Endodermal cell (in vitro differentiated cells): Measurements from ENCODE around the gene RSBN1L. TPM values are rescaled to one million over a fixed set of nuclear protein-coding genes. Genes with fewer than 3 reads are reported as not detected.
A peak's percentile ranks its signal among the peaks of the same experiment; 100 is the strongest.

Experiments used
- DNase-seq: peaks from one replicate; pipeline ENCODE4 v3.0.0-alpha.2; 2017
- H3K27ac ChIP-seq: 2 replicates; pipeline ENCODE4 v1.5.1; 2013; ENCODE audit warnings: mild to moderate bottlenecking, low read depth, low read length, moderate library complexity
- H3K27me3 ChIP-seq: 2 replicates; pipeline ENCODE4 v1.6.1; 2013; ENCODE audit warnings: mild to moderate bottlenecking, low read length, moderate library complexity; ENCODE audit not compliant: insufficient read depth, control insufficient read depth, poor library complexity, severe bottlenecking
- H3K36me3 ChIP-seq: 2 replicates; pipeline ENCODE4 v1.7.0; 2013; ENCODE audit warnings: mild to moderate bottlenecking, low read length, moderate library complexity; ENCODE audit not compliant: control insufficient read depth, insufficient read depth
- H3K4me1 ChIP-seq: one replicate; pipeline ENCODE4 v1.7.0; 2013; ENCODE audit warnings: low read length; ENCODE audit not compliant: control insufficient read depth, insufficient read depth
- H3K4me3 ChIP-seq: 2 replicates; pipeline ENCODE4 v1.5.1; 2013; ENCODE audit warnings: mild to moderate bottlenecking, low read length, moderate library complexity
- H3K9ac ChIP-seq: 2 replicates; pipeline ENCODE4 v1.6.1; 2013; ENCODE audit warnings: mild to moderate bottlenecking, low read length, moderate library complexity; ENCODE audit not compliant: poor library complexity, severe bottlenecking; ENCODE audit errors: extremely low read depth
- H3K9me3 ChIP-seq: 2 replicates; pipeline ENCODE4 v1.6.1; 2013; ENCODE audit warnings: mild to moderate bottlenecking, low read length, moderate library complexity; ENCODE audit not compliant: control insufficient read depth
- H3K27ac Mint-ChIP-seq: 2 replicates; pipeline ENCODE4 v1.8.0; 2020; ENCODE audit warnings: mixed read lengths
- H3K27me3 Mint-ChIP-seq: 2 replicates; pipeline ENCODE4 v1.8.0; 2021; ENCODE audit warnings: mild to moderate bottlenecking, mixed read lengths; ENCODE audit not compliant: insufficient read depth
- H3K36me3 Mint-ChIP-seq: 2 replicates; pipeline ENCODE4 v1.8.0; 2020; ENCODE audit warnings: low read depth, mixed read lengths
- H3K4me1 Mint-ChIP-seq: 2 replicates; pipeline ENCODE4 v1.8.0; 2020; ENCODE audit warnings: mixed read lengths
- H3K4me3 Mint-ChIP-seq: 2 replicates; pipeline ENCODE4 v1.8.0; 2020; ENCODE audit warnings: mild to moderate bottlenecking, moderate library complexity, mixed read lengths
- H3K9me3 Mint-ChIP-seq: 2 replicates; pipeline ENCODE4 v1.8.0; 2020; ENCODE audit warnings: mild to moderate bottlenecking, mixed read lengths
- WGBS, 2 experiments: methylation state at CpG; one replicate each; pipeline versions ENCODE4 v1.1.5 to v1.1.7; 2013; ENCODE audit warnings: missing lambda C conversion rate in 2 of 2, mixed read lengths in 1 of 2; ENCODE audit not compliant: insufficient coverage in 1 of 2, insufficient read length in 1 of 2; 5-methylcytosine and 5-hydroxymethylcytosine counted together
- total RNA-seq, 2 donors: library from RNA; stranded (reverse); fragmentation: NEBNext Ultra II Directional in 1 of 2; extraction: Animal tissue kit (Norgen Biotek cat#: 25700) in 1 of 2; gene quantifications; 2 replicates in 1 of 2; 3 replicates in 1 of 2; pipeline ENCODE4 v1.2.1, GENCODE V29; 2021
- TF ChIP-seq, protein P1 (sequence below): fragments of 200-600 bp; sonication (generic); conservative IDR thresholded peaks from 2 replicates; pipeline ENCODE4 v1.5.0; 2021; ENCODE audit warnings: antibody characterized with exemption, mild to moderate bottlenecking

RSBN1L gene
- total RNA-seq, 2 donors from 2014 or later = 17.6 to 19.9 TPM

DNA sequence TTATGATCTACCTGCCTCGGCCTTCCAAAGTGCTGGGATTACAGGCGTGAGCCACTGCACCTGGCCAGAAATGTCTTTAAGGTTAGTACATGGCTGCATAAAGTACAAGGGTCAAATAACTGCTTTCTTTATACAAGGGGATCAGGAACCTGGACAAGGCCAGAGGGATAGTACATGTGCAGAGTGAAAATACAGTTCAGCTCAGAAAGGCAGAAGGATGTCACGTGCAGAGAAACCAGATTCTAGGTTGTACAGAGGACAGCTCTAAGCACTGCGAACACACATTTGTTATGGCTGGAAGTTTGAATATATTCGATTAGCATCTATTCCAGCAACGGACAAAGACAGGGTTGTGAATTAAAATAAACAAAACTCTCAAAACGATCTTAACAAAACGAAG, 6.0 kb upstream of the RSBN1L start:
- Mint-ChIP-seq H3K27ac (no peak overlapping the region), H3K36me3 (peaks cover 36% of the 10 kb centered on the region), H3K27me3 (no peaks in the 10 kb centered on the region), H3K4me1 (peaks cover 39% of the 10 kb centered on the region), H3K9me3 (no peaks in the 10 kb centered on the region), H3K4me3 (no peak overlapping the region)
- WGBS, 2 experiments = 94 to 96% methylated on average over 8 of the region's 8 CpGs
- Histone ChIP-seq H3K4me1 (peaks cover 7% of the 10 kb centered on the region), H3K27ac (no peak overlapping the region), H3K27me3 (no peaks in the 10 kb centered on the region), H3K9ac (no peak overlapping the region), H3K36me3 (peaks cover 10% of the 10 kb centered on the region), H3K4me3 (no peak overlapping the region), H3K9me3 (no peaks in the 10 kb centered on the region)
- TF ChIP-seq, protein P1, sequence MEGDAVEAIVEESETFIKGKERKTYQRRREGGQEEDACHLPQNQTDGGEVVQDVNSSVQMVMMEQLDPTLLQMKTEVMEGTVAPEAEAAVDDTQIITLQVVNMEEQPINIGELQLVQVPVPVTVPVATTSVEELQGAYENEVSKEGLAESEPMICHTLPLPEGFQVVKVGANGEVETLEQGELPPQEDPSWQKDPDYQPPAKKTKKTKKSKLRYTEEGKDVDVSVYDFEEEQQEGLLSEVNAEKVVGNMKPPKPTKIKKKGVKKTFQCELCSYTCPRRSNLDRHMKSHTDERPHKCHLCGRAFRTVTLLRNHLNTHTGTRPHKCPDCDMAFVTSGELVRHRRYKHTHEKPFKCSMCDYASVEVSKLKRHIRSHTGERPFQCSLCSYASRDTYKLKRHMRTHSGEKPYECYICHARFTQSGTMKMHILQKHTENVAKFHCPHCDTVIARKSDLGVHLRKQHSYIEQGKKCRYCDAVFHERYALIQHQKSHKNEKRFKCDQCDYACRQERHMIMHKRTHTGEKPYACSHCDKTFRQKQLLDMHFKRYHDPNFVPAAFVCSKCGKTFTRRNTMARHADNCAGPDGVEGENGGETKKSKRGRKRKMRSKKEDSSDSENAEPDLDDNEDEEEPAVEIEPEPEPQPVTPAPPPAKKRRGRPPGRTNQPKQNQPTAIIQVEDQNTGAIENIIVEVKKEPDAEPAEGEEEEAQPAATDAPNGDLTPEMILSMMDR = no peak
- DNase-seq = no peak

DNA sequence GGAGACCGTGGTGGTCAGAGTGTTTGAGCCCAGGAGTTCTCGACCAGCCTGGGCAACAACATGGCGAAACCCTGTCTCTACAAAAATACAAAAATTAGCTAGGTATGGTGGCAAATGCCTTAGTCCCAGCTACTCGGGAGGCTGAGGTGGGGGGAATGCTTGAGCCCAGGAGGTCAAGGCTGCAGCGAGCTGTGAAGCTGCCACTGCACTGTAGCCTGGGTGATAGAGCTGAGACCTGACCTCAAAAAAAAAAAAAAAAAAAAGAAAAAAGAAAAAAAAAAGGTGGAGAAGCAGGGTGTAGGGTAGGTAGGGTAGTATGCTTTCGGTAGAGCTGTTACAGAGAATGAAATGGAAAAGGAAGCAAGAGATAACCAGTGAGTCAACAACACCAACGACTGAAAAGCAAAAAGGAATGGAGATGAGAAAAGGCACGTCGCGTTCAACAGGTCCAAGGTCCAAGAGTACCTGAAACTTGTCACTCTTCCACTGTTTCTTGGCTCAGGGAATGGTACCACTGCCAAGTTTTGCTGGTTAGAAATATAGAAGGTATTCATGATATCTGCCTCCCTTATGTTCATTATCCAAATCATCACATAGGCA, 4.3 kb upstream of the RSBN1L start:
- Histone ChIP-seq H3K4me3 (peak overlapping the region; percentile 64), H3K27me3 (no peaks in the 10 kb centered on the region), H3K36me3 (peaks cover 10% of the 10 kb centered on the region), H3K4me1 (no peaks in the 10 kb centered on the region), H3K9ac (no peak overlapping the region), H3K9me3 (no peaks in the 10 kb centered on the region), H3K27ac (no peak overlapping the region)
- DNase-seq = no peak
- no peaks in the 10 kb centered on the region for H3K9me3 Mint-ChIP-seq
- peak overlapping the region; percentile 19 for H3K27ac Mint-ChIP-seq
- peaks cover 26% of the 10 kb centered on the region for H3K4me1 Mint-ChIP-seq
- no peak overlapping the region for H3K4me3 Mint-ChIP-seq
- 87 to 90% methylated on average over 9 to 10 of the region's 10 CpGs for WGBS, 2 experiments
- TF ChIP-seq, protein P1 = no peak
- H3K36me3 Mint-ChIP-seq = peaks cover 36% of the 10 kb centered on the region
- no peaks in the 10 kb centered on the region for H3K27me3 Mint-ChIP-seq

DNA sequence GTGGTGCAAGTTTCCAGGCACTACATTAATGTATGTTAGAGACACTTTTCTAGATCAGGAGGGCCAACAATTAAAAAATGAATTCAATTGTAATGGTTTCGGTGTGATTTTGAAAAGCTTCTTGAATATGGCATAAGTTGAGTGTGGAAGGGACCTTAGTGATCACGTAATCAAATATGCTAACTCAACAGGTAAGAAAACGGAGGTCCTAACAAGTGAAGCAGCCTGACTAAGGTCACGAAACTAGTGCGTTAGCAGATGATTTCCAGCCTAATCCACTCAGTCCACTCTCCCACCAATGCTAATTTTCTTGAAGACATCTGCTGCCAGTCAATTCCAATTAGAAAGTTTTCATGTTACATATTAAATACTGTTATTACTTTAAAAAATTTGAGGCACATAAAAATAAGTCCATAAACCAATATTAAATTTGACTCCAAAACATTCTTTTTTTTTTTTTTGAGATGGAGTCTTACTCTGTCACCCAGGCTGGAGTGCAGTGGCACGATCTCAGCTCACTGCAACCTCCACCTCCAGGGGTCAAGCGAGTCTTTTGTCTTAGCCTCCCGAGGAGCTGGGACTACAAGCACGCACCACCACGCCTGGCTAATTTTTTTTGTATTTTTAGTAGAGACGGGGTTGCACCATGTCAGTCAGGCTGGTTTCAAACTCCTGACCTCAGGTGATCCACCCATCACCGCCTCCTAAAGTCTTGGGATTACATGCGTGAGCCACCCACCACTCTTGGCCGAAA, 2.3 kb upstream of the RSBN1L start:
- no peak overlapping the region for H3K9ac ChIP-seq
- H3K4me3 ChIP-seq = peak overlapping the region; percentile 78
- H3K27ac Mint-ChIP-seq = no peak overlapping the region
- H3K4me3 Mint-ChIP-seq = peak overlapping the region; percentile 98
- peaks cover 28% of the 10 kb centered on the region for H3K36me3 Mint-ChIP-seq
- H3K36me3 ChIP-seq = no peaks in the 10 kb centered on the region
- H3K4me1 ChIP-seq = no peaks in the 10 kb centered on the region
- H3K27ac ChIP-seq = no peak overlapping the region
- no peaks in the 10 kb centered on the region for H3K27me3 ChIP-seq
- 81 to 88% methylated on average over 8 to 14 of the region's 14 CpGs for WGBS, 2 experiments
- no peaks in the 10 kb centered on the region for H3K9me3 ChIP-seq
- TF ChIP-seq, protein P1 = no peak
- H3K27me3 Mint-ChIP-seq = no peaks in the 10 kb centered on the region
- H3K9me3 Mint-ChIP-seq = no peaks in the 10 kb centered on the region
- H3K4me1 Mint-ChIP-seq = peaks cover 29% of the 10 kb centered on the region
- DNase-seq = no peak
